Hepatocyte (in vitro differentiated cells): ENCODE results near the gene RBFOX1. TPM values are rescaled to one million over a fixed set of nuclear protein-coding genes. Genes with fewer than 3 reads are reported as not detected.

Experiments
- DNase-seq: peaks from one replicate; pipeline ENCODE4 v3.0.0-alpha.2; 2016; ENCODE audit warnings: low spot score
- H2AFZ ChIP-seq: fragments of 200-600 bp; sonication (generic); 2 replicates; pipeline ENCODE4 v1.6.0; 2016; ENCODE audit warnings: antibody characterized with exemption, mild to moderate bottlenecking
- H3K27ac ChIP-seq: fragments of 200-600 bp; sonication (generic); 2 replicates; pipeline ENCODE4 v1.5.1; 2016; ENCODE audit warnings: mild to moderate bottlenecking
- H3K27me3 ChIP-seq: fragments of 200-600 bp; sonication (generic); 2 replicates; pipeline ENCODE4 v1.6.1; 2016
- H3K36me3 ChIP-seq: fragments of 200-600 bp; sonication (generic); replicated peaks from 2 replicates; pipeline ENCODE4 v1.5.1; 2016; ENCODE audit warnings: low read depth; ENCODE audit not compliant: insufficient read depth
- H3K4me1 ChIP-seq: fragments of 200-600 bp; sonication (generic); 2 replicates; pipeline ENCODE4 v1.5.1; 2016; ENCODE audit warnings: mild to moderate bottlenecking, moderate library complexity; ENCODE audit not compliant: insufficient read depth
- H3K4me2 ChIP-seq: fragments of 200-600 bp; sonication (generic); 2 replicates; pipeline ENCODE4 v1.6.0; 2016
- H3K4me3 ChIP-seq: fragments of 200-600 bp; sonication (generic); 2 replicates; pipeline ENCODE4 v1.5.1; 2016; ENCODE audit warnings: mild to moderate bottlenecking
- H3K79me2 ChIP-seq: fragments of 200-600 bp; sonication (generic); 2 replicates; pipeline ENCODE4 v1.6.0; 2017; ENCODE audit warnings: mild to moderate bottlenecking
- H3K9me2 ChIP-seq: fragments of 200-600 bp; sonication (generic); replicated peaks from 2 replicates; pipeline ENCODE4 v1.6.0; 2017; ENCODE audit warnings: mild to moderate bottlenecking; ENCODE audit not compliant: insufficient read depth
- H3K9me3 ChIP-seq: fragments of 200-600 bp; sonication (generic); 2 replicates; pipeline ENCODE4 v1.5.1; 2016; ENCODE audit warnings: low read depth, mild to moderate bottlenecking
- H4K20me1 ChIP-seq: fragments of 200-600 bp; sonication (generic); 2 replicates; pipeline ENCODE4 v1.6.0; 2016; ENCODE audit warnings: mild to moderate bottlenecking; ENCODE audit not compliant: insufficient read depth, poor library complexity, severe bottlenecking
- EZH2 ChIP-seq: fragments of 200-600 bp; sonication (generic); IDR thresholded peaks from 2 replicates; pipeline ENCODE4 v1.6.1; 2016; ENCODE audit warnings: antibody characterized with exemption, mild to moderate bottlenecking, borderline replicate concordance
- EZH2phosphoT487 ChIP-seq: fragments of 200-600 bp; sonication (generic); IDR thresholded peaks from one replicate; pipeline ENCODE4 v1.6.1; 2018; ENCODE audit warnings: antibody characterized with exemption, mild to moderate bottlenecking, low read depth, moderate library complexity; ENCODE audit not compliant: unreplicated experiment, severe bottlenecking
- WGBS: methylation state at CpG from one replicate; pipeline ENCODE4 v1.1.6; 2016; ENCODE audit warnings: low lambda C conversion rate; ENCODE audit errors: missing lambda C conversion rate; 5-methylcytosine and 5-hydroxymethylcytosine counted together
- polyA plus RNA-seq: library from polyadenylated mRNA; unstranded; fragments of >200 nt; fragmentation: Nextera tagmentation; extraction: Ambion mirVana; gene quantifications from 2 replicates; pipeline ENCODE4 v1.2.1, GENCODE V29; 2016
- total RNA-seq: library from RNA; depleted of rRNA; stranded (reverse); fragments of >200 nt; gene quantifications from 2 replicates; pipeline ENCODE4 v1.2.3, GENCODE V29; 2014
- TF ChIP-seq, protein P1 (sequence below): fragments of 200-600 bp; sonication (generic); IDR thresholded peaks from 2 replicates; pipeline ENCODE4 v1.5.1; 2016; ENCODE audit warnings: antibody characterized with exemption, mild to moderate bottlenecking; ENCODE audit not compliant: poor library complexity

The RBFOX1 gene
- total and polyA plus RNA-seq, 2 experiments from 2014 or later: 1.00 to 1.2 TPM

DNA sequence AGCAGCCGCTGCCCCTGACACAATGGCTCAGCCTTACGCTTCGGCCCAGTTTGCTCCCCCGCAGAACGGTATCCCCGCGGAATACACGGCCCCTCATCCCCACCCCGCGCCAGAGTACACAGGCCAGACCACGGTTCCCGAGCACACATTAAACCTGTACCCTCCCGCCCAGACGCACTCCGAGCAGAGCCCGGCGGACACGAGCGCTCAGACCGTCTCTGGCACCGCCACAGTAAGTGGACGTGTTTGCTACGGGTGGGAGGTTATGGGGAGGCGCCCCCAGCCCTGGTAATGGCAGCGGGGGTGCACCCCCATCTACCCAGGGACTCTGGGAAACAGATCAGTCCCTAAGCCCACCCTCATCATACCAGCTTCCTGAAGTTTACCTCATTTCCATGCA, 185.5 kb downstream of the RBFOX1 start:
- Histone ChIP-seq H3K27ac (no peak overlapping the region), H3K4me3 (no peak overlapping the region), H3K9me2 (no peaks in the 10 kb centered on the region), H3K27me3 (no peaks in the 10 kb centered on the region), H3K79me2 (no peaks in the 10 kb centered on the region), H4K20me1 (no peaks in the 10 kb centered on the region), H3K9me3 (no peaks in the 10 kb centered on the region), H3K4me2 (no peak overlapping the region), H2AFZ (no peak overlapping the region), H3K4me1 (no peaks in the 10 kb centered on the region), H3K36me3 (no peaks in the 10 kb centered on the region)
- no peak for DNase-seq
- WGBS: 94% methylated on average over 22 of the region's 25 CpGs
- TF ChIP-seq EZH2phosphoT487: no peak

GRCh38 chr16:7521834-7522233, 189.2 kb downstream of the RBFOX1 start:
- no peak overlapping the region for H2AFZ ChIP-seq
- H3K4me1 ChIP-seq: no peaks in the 10 kb centered on the region
- DNase-seq: no peak
- H3K9me2 ChIP-seq: no peaks in the 10 kb centered on the region
- H3K4me2 ChIP-seq: no peak overlapping the region
- no peaks in the 10 kb centered on the region for H4K20me1 ChIP-seq
- 90% methylated on average over 6 of the region's 6 CpGs for WGBS
- no peaks in the 10 kb centered on the region for H3K79me2 ChIP-seq
- no peaks in the 10 kb centered on the region for H3K9me3 ChIP-seq
- no peak overlapping the region for H3K4me3 ChIP-seq
- H3K36me3 ChIP-seq: no peaks in the 10 kb centered on the region
- no peak overlapping the region for H3K27ac ChIP-seq
- TF ChIP-seq, protein P1, sequence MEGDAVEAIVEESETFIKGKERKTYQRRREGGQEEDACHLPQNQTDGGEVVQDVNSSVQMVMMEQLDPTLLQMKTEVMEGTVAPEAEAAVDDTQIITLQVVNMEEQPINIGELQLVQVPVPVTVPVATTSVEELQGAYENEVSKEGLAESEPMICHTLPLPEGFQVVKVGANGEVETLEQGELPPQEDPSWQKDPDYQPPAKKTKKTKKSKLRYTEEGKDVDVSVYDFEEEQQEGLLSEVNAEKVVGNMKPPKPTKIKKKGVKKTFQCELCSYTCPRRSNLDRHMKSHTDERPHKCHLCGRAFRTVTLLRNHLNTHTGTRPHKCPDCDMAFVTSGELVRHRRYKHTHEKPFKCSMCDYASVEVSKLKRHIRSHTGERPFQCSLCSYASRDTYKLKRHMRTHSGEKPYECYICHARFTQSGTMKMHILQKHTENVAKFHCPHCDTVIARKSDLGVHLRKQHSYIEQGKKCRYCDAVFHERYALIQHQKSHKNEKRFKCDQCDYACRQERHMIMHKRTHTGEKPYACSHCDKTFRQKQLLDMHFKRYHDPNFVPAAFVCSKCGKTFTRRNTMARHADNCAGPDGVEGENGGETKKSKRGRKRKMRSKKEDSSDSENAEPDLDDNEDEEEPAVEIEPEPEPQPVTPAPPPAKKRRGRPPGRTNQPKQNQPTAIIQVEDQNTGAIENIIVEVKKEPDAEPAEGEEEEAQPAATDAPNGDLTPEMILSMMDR: no peak
- no peak for TF ChIP-seq EZH2
- TF ChIP-seq EZH2phosphoT487: no peak
- no peaks in the 10 kb centered on the region for H3K27me3 ChIP-seq

DNA sequence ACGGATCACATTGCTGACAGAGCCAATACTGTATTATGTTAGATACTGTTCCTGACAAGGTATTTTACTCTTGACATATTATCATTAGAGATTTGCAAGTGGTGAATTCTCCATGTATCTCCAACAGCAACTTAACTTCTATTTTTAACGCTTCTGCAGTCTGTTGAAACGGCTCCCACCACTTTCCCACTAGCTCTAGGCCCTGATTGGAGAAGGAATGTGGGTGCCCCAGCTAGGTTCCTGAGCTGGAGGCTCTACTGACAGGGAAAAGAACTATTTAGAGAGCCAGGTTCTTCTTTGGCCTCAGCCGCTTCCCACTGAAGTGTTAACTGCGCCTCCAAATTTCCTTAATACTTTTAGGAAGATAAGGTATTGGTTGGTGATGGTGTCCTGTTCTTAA, 191.8 kb downstream of the RBFOX1 start:
- Histone ChIP-seq H3K27me3 (no peaks in the 10 kb centered on the region), H3K9me2 (no peaks in the 10 kb centered on the region), H3K4me1 (no peaks in the 10 kb centered on the region), H3K4me2 (no peak overlapping the region), H2AFZ (no peak overlapping the region), H3K36me3 (no peaks in the 10 kb centered on the region), H3K79me2 (no peaks in the 10 kb centered on the region), H3K9me3 (no peaks in the 10 kb centered on the region), H3K27ac (no peak overlapping the region), H4K20me1 (no peaks in the 10 kb centered on the region), H3K4me3 (no peak overlapping the region)
- TF ChIP-seq EZH2: no peak
- 52% methylated on average over 5 of the region's 5 CpGs for WGBS
- DNase-seq: no peak

DNA sequence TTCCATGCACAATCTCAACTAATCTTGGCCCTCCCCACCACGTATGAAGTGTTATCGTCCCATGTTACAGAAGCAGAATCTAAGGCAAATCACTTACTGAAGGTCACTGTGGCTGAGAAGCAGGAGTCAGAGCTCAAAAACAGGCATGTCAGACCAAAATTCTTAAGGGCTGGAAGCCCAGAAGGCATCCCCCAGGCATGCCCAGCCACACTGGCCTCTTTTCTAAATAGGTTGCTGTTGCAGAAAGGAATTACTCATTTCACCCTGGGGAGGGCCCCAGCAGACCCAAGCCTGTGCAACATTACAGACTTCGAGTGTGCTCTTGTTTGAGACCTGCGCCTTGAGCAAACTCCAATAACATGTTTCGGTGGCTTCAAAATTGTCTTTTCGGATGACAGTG, 194.1 kb downstream of the RBFOX1 start:
- H4K20me1 ChIP-seq: no peaks in the 10 kb centered on the region
- WGBS: 83% methylated on average over 6 of the region's 6 CpGs
- no peaks in the 10 kb centered on the region for H3K36me3 ChIP-seq
- DNase-seq: no peak
- no peak overlapping the region for H3K4me3 ChIP-seq
- TF ChIP-seq, protein P1: no peak
- TF ChIP-seq EZH2phosphoT487 (no peak), EZH2 (no peak)
- H3K9me2 ChIP-seq: no peaks in the 10 kb centered on the region
- no peak overlapping the region for H2AFZ ChIP-seq
- no peaks in the 10 kb centered on the region for H3K79me2 ChIP-seq
- no peaks in the 10 kb centered on the region for H3K27me3 ChIP-seq
- H3K9me3 ChIP-seq: no peaks in the 10 kb centered on the region
- no peak overlapping the region for H3K27ac ChIP-seq
- no peaks in the 10 kb centered on the region for H3K4me1 ChIP-seq
- H3K4me2 ChIP-seq: no peak overlapping the region
